Vagina (tissue), 2 donors: ENCODE results near the gene CCDC27. TPM values are rescaled to one million over a fixed set of nuclear protein-coding genes. Genes with fewer than 3 reads are reported as not detected.
"Not testable (repeated sequence)": the region's sequence is repeated elsewhere in the genome, so short reads cannot be mapped to it uniquely, and the experiment has no call there.

ENCODE experiments used
- DNase-seq, 2 donors: peaks; one replicate each; pipeline ENCODE4 v3.0.0-alpha.2; 2017; ENCODE audit errors: extremely low spot score in 2 of 2
- H3K27ac ChIP-seq: fragments of 200-600 bp; sonication (generic); one replicate; pipeline ENCODE4 v1.5.1; 2019
- H3K27me3 ChIP-seq: fragments of 200-600 bp; sonication (generic); one replicate; pipeline ENCODE4 v1.5.1; 2019
- H3K36me3 ChIP-seq, 2 donors: fragments of 200-600 bp; sonication (generic); one replicate each; pipeline ENCODE4 v1.5.1; 2017 to 2019
- H3K4me1 ChIP-seq: fragments of 200-600 bp; sonication (generic); one replicate; pipeline ENCODE4 v1.5.1; 2019
- H3K4me3 ChIP-seq, 2 donors: fragments of 200-600 bp; sonication (generic); 1 replicate in 1 of 2; 2 replicates in 1 of 2; pipeline ENCODE4 v1.5.1; 2016 to 2019
- H3K9me3 ChIP-seq: fragments of 200-600 bp; sonication (generic); one replicate; pipeline ENCODE4 v1.5.1; 2019
- POLR2A ChIP-seq, 2 donors: fragments of 450-650 bp; IDR thresholded peaks; one replicate each; pipeline ENCODE4 v1.6.1; 2017; ENCODE audit warnings: antibody characterized with exemption in 2 of 2, mild to moderate bottlenecking in 2 of 2, moderate library complexity in 2 of 2
- POLR2AphosphoS5 ChIP-seq, 2 donors: sonication (generic); formaldehyde crosslinking; IDR thresholded peaks; one replicate each; pipeline ENCODE4 v1.9.0; 2017; ENCODE audit warnings: antibody characterized with exemption in 2 of 2, mild to moderate bottlenecking in 2 of 2, low read depth in 1 of 2; ENCODE audit not compliant: insufficient read depth in 1 of 2
- intact Hi-C: fragments of 100-400 bp; cut with DNase I; formaldehyde crosslinking; loops from one replicate; pipeline ENCODE4 v1.15.1; 2023
- total RNA-seq: library from RNA; depleted of rRNA; stranded (reverse); fragments of >200 nt; gene quantifications from one replicate; pipeline ENCODE4 v1.2.3, GENCODE V29; 2016
- TF ChIP-seq, protein P1 (sequence below), 3 experiments: fragments of 450-650 bp in 2 of 3; fragments of 200-600 bp in 1 of 3; sonication (generic) in 1 of 3; IDR thresholded peaks; one replicate each; pipeline ENCODE4 v1.5.1; 2017 to 2019; ENCODE audit warnings: antibody characterized with exemption in 3 of 3, mild to moderate bottlenecking in 2 of 3, moderate library complexity in 2 of 3

Gene CCDC27
- total RNA-seq, 1 donor from 2014 or later: not detected

- Histone ChIP-seq H3K27me3 (no peaks in the 10 kb centered on the region), H3K27ac (no peak overlapping the region), H3K4me3 (no peak overlapping the region), H3K9me3 (no peaks in the 10 kb centered on the region), H3K4me1 (no peaks in the 10 kb centered on the region), H3K36me3 (no peaks in the 10 kb centered on the region)
- TF ChIP-seq, protein P1, sequence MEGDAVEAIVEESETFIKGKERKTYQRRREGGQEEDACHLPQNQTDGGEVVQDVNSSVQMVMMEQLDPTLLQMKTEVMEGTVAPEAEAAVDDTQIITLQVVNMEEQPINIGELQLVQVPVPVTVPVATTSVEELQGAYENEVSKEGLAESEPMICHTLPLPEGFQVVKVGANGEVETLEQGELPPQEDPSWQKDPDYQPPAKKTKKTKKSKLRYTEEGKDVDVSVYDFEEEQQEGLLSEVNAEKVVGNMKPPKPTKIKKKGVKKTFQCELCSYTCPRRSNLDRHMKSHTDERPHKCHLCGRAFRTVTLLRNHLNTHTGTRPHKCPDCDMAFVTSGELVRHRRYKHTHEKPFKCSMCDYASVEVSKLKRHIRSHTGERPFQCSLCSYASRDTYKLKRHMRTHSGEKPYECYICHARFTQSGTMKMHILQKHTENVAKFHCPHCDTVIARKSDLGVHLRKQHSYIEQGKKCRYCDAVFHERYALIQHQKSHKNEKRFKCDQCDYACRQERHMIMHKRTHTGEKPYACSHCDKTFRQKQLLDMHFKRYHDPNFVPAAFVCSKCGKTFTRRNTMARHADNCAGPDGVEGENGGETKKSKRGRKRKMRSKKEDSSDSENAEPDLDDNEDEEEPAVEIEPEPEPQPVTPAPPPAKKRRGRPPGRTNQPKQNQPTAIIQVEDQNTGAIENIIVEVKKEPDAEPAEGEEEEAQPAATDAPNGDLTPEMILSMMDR (IDR thresholded peaks at IDR 0.05): no peak
- TF ChIP-seq POLR2A (IDR thresholded peaks at IDR 0.05): no peak
- TF ChIP-seq POLR2AphosphoS5 (IDR thresholded peaks at IDR 0.05; ENCODE audit: insufficient read depth in 1 of 2, low read depth in 1 of 2): no peak
- intact Hi-C loops: no loop called here
- no peak for DNase-seq
These were observed 51.8 kb downstream of the CCDC27 start for GRCh38 chr1:3803905-3804626.

GRCh38 chr1:3804627-3804944 is 52.3 kb downstream of the CCDC27 start:
- H3K27me3 ChIP-seq, H3K4me1 ChIP-seq, DNase-seq, intact Hi-C loops, H3K4me3 ChIP-seq, H3K9me3 ChIP-seq, H3K36me3 ChIP-seq, H3K27ac ChIP-seq: not testable (repeated sequence)

GRCh38 chr1:3805038-3805437 is 52.8 kb downstream of the CCDC27 start:
- no peak for TF ChIP-seq POLR2A (IDR thresholded peaks at IDR 0.05)
- no peak for TF ChIP-seq POLR2AphosphoS5 (IDR thresholded peaks at IDR 0.05; ENCODE audit: insufficient read depth in 1 of 2, low read depth in 1 of 2)
- no peak overlapping the region for H3K27ac ChIP-seq
- H3K4me3 ChIP-seq: no peak overlapping the region
- no peak for DNase-seq
- no peaks in the 10 kb centered on the region for H3K4me1 ChIP-seq
- H3K9me3 ChIP-seq: no peaks in the 10 kb centered on the region
- intact Hi-C loops: no loop called here
- H3K36me3 ChIP-seq: no peaks in the 10 kb centered on the region
- no peaks in the 10 kb centered on the region for H3K27me3 ChIP-seq

- Histone ChIP-seq H3K36me3 (no peaks in the 10 kb centered on the region), H3K27me3 (no peaks in the 10 kb centered on the region), H3K9me3 (no peaks in the 10 kb centered on the region), H3K27ac (no peak overlapping the region), H3K4me3 (no peak overlapping the region), H3K4me1 (no peaks in the 10 kb centered on the region)
- TF ChIP-seq POLR2A (IDR thresholded peaks at IDR 0.05) (no peak), POLR2AphosphoS5 (IDR thresholded peaks at IDR 0.05; ENCODE audit: insufficient read depth in 1 of 2, low read depth in 1 of 2) (no peak)
- intact Hi-C loops: no loop called here
- no peak for DNase-seq
These were observed 55.5 kb downstream of the CCDC27 start for GRCh38 chr1:3807769-3808168.

DNA sequence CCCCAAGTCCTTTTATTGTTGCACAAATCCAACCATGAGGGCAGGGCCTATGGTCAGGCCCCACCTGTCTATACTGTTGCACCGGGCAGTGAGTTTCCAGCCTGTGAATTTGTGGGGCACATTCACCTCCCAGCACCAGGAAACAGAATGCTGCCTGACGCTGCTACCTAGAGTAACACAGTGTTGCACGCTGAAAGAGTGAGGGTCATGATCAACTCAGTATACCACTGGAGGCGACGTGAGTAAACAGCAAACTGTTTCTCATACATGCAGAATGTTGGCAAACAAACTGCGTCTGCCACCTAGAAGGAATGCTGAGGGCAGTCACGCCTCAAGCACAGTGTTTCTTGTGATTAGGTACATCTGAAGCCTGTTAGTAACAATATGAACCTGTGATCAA is 57.4 kb downstream of the CCDC27 start:
- Histone ChIP-seq H3K36me3 (peaks cover 0 to 6% of the 10 kb centered on the region in 2 donors), H3K27me3 (no peaks in the 10 kb centered on the region), H3K27ac (no peak overlapping the region), H3K9me3 (no peaks in the 10 kb centered on the region), H3K4me3 (no peak overlapping the region), H3K4me1 (no peaks in the 10 kb centered on the region)
- TF ChIP-seq POLR2AphosphoS5 (IDR thresholded peaks at IDR 0.05; ENCODE audit: insufficient read depth in 1 of 2, low read depth in 1 of 2): no peak
- TF ChIP-seq, protein P1 (IDR thresholded peaks at IDR 0.05): no peak
- TF ChIP-seq POLR2A (IDR thresholded peaks at IDR 0.05): no peak
- intact Hi-C loops: no loop called here
- DNase-seq: no peak

DNA sequence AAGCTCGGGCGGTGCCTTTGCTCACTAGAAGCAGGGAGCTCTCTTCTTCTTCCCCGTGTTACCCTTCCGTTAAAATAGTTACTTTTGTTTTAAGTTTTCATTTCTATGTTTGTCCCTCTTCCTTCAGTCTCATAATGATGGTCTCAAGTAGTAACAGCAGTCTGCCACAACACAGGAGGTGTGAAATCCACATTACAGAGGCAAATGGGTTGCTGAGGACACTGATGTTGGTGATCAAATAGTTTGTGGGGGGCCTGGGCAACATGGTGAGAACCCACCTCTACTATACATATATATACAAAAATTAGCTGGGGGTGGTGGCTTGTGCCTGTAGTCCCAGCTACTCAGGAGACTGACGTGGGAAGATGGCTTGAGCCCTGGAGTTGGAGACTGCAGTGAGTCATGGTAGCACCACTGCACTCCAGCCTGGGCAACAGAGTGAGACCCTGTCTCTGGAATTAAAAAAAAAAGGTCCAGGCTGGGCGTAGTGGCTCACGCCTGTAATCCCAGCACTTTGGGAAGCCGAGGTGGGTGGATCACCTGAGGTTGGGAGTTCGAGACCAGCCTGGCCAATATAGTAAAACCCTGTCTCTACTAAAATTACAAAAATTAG is 58.0 kb downstream of the CCDC27 start:
- H3K9me3 ChIP-seq, H3K27me3 ChIP-seq, H3K4me1 ChIP-seq, H3K27ac ChIP-seq, H3K4me3 ChIP-seq, DNase-seq, intact Hi-C loops: not testable (repeated sequence)
- H3K36me3 ChIP-seq: peaks cover 0 to 12% of the 10 kb centered on the region in 2 donors

GRCh38 chr1:3811595-3811911 is 59.3 kb downstream of the CCDC27 start:
- no peak overlapping the region for H3K27ac ChIP-seq
- peaks cover 0 to 21% of the 10 kb centered on the region in 2 donors for H3K36me3 ChIP-seq
- DNase-seq: no peak
- H3K27me3 ChIP-seq: no peaks in the 10 kb centered on the region
- H3K9me3 ChIP-seq: no peaks in the 10 kb centered on the region
- TF ChIP-seq POLR2AphosphoS5 (IDR thresholded peaks at IDR 0.05; ENCODE audit: insufficient read depth in 1 of 2, low read depth in 1 of 2) (no peak), POLR2A (IDR thresholded peaks at IDR 0.05) (no peak)
- TF ChIP-seq, protein P1 (IDR thresholded peaks at IDR 0.05): no peak
- no peaks in the 10 kb centered on the region for H3K4me1 ChIP-seq
- H3K4me3 ChIP-seq: no peak overlapping the region
- intact Hi-C loops: no loop called here
